Peyer's patch (tissue), 4 donors: Measurements from ENCODE around the gene MCRIP2.

ENCODE experiments used
- POLR2A ChIP-seq, 2 donors: fragments of 450-650 bp; IDR thresholded peaks; one replicate each; pipeline ENCODE4 v1.5.1; 2017; ENCODE audit warnings: antibody characterized with exemption in 2 of 2, mild to moderate bottlenecking in 2 of 2, moderate library complexity in 2 of 2
- TF ChIP-seq, protein P1 (sequence below), 6 experiments: fragments of 450-650 bp in 4 of 6; fragments of 200-600 bp in 2 of 6; sonication (generic) in 1 of 6; IDR thresholded peaks; one replicate each; pipeline ENCODE4 v1.5.1; 2017 to 2019; ENCODE audit warnings: antibody characterized with exemption in 6 of 6, mild to moderate bottlenecking in 3 of 6, moderate library complexity in 1 of 6

DNA sequence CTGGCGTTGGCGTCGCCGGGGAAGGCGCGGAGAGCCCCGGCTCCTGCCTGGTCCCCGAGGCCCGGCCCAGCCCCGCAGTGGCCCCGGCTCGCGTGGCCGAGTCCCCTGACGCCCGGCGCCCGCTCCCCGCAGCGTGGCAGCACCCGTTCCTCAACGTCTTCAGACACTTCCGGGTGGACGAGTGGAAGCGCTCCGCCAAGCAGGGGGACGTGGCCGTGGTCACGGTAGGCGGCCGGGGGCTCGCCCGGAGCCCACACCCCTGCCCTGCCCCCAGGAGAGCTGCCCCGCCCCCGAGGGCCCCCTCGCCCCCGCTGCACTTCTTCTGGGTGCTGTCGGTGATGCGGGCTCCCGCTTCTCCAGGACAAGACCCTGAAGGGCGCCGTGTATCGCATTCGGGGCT lies 8.0 kb downstream of the MCRIP2 start:
- TF ChIP-seq, protein P1, sequence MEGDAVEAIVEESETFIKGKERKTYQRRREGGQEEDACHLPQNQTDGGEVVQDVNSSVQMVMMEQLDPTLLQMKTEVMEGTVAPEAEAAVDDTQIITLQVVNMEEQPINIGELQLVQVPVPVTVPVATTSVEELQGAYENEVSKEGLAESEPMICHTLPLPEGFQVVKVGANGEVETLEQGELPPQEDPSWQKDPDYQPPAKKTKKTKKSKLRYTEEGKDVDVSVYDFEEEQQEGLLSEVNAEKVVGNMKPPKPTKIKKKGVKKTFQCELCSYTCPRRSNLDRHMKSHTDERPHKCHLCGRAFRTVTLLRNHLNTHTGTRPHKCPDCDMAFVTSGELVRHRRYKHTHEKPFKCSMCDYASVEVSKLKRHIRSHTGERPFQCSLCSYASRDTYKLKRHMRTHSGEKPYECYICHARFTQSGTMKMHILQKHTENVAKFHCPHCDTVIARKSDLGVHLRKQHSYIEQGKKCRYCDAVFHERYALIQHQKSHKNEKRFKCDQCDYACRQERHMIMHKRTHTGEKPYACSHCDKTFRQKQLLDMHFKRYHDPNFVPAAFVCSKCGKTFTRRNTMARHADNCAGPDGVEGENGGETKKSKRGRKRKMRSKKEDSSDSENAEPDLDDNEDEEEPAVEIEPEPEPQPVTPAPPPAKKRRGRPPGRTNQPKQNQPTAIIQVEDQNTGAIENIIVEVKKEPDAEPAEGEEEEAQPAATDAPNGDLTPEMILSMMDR (IDR thresholded peaks at IDR 0.05): no peak
- no peak for TF ChIP-seq POLR2A (IDR thresholded peaks at IDR 0.05)
